LNCaP clone FGC (cell line): ENCODE data around the gene CACNG4.

ENCODE experiments used
- DNase-seq: peaks from one replicate; pipeline ENCODE4 v3.0.0-alpha.2; 2011; ENCODE audit warnings: low read depth
- H3K4me3 ChIP-seq: 2 replicates; pipeline ENCODE4 v1.5.1; 2011; ENCODE audit warnings: mild to moderate bottlenecking, low read depth, low read length, control low read depth
- TF ChIP-seq, protein P1 (sequence below): IDR thresholded peaks from 2 replicates; pipeline ENCODE4 v1.5.1; 2012; ENCODE audit warnings: mild to moderate bottlenecking; ENCODE audit not compliant: control insufficient read depth, insufficient read depth; ENCODE audit errors: extremely low read depth

Gene CACNG4

DNA sequence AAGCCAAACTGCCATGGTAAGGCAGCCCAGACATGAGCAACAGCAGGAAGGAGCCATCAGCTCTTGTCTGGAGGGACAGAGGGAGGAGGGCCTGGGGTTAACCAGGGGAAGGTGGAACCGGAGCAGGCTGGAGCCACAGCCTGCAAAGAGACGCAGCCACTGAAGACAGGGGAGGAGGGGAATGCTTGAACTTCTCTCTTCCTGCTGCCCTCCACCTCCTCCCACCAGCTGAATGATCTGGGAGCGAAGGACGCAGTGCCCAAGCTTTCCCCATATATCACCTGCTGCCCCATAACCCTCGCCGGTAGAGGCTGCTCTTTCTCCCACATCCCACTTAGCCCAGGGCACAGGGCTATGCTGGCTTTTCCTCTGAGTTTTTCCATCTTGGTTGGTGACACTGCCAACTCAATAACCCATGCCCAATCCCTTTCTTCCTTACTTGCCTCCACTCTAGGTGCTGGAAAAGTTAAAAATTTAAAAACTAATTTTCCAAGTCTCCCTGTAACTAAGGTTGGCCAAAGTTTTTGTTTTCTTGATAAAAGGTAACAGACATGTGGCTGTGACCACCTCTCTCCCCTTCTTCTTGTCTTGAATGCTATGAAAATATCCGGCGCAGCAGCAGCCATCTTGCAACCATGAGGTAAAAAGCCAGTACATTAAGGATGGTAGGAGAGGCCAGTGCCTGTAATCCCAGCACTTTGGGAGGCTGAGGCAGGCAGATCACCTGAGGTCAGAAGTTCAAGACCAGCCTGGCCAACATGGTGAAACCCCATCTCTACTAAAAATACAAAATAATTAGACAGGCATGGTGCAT, 21.8 kb upstream of the CACNG4 start:
- no peak for DNase-seq
- no peak overlapping the region for H3K4me3 ChIP-seq
- TF ChIP-seq, protein P1, sequence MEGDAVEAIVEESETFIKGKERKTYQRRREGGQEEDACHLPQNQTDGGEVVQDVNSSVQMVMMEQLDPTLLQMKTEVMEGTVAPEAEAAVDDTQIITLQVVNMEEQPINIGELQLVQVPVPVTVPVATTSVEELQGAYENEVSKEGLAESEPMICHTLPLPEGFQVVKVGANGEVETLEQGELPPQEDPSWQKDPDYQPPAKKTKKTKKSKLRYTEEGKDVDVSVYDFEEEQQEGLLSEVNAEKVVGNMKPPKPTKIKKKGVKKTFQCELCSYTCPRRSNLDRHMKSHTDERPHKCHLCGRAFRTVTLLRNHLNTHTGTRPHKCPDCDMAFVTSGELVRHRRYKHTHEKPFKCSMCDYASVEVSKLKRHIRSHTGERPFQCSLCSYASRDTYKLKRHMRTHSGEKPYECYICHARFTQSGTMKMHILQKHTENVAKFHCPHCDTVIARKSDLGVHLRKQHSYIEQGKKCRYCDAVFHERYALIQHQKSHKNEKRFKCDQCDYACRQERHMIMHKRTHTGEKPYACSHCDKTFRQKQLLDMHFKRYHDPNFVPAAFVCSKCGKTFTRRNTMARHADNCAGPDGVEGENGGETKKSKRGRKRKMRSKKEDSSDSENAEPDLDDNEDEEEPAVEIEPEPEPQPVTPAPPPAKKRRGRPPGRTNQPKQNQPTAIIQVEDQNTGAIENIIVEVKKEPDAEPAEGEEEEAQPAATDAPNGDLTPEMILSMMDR = no peak

DNA sequence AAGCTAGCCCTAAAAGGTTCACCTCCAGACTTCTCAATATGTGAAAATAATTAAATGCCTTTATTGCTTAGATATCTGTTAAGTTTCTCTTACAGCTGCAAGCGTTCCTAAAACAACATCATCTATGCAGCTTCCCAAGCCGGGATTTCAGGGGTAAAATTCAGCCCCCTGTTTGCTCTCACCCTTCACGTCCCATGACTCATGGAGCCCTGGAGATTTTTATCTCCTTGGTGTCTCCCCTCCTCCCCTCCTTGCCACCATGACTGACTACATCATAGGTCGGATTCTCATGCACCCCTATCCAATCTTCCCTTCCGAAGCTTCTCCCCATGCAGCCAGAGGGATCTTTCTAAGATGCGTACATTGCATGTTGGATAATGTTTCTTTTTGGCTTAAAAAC, 21.0 kb upstream of the CACNG4 start:
- no peak for DNase-seq
- TF ChIP-seq, protein P1 = no peak
- H3K4me3 ChIP-seq = no peak overlapping the region

DNA sequence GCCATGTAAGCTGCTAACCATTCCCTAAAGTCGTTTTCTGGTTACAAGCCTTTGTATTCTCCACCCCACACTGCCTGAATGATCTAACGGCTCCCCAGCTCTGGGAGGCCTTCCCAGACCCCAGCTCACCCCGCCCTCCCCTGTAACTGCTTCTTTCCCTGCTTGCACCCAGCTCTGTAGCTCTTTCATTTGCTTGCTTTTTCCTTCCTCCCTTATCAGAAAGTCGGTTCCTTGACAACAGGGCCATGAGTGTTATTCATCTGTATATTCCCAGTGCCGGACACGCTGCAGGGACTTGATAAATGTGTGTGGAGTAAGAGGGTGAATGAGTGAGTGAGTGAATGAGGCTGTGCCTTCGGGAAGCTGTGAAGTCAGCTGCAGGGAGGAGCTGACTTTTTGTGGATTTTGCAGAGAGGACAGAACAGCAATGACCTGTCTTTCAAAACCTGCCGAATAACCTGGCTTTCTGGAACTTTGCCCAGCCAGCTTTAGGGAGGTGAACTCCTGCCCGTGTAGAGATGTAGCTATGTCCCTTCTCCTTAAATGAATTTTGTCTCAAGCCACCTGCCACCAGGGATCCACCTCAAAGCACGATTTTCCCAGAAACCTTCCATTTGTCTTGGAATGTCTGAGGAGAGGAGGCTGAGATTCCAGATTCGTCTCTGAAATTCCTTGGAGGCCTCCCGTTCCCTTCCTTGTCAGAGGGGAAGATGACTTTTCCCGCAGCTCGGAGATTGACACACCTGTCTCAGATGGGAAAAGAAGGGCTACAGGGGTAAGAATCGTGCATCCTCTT, 20.0 kb upstream of the CACNG4 start:
- no peak for DNase-seq
- no peak overlapping the region for H3K4me3 ChIP-seq
- TF ChIP-seq, protein P1 = no peak

DNA sequence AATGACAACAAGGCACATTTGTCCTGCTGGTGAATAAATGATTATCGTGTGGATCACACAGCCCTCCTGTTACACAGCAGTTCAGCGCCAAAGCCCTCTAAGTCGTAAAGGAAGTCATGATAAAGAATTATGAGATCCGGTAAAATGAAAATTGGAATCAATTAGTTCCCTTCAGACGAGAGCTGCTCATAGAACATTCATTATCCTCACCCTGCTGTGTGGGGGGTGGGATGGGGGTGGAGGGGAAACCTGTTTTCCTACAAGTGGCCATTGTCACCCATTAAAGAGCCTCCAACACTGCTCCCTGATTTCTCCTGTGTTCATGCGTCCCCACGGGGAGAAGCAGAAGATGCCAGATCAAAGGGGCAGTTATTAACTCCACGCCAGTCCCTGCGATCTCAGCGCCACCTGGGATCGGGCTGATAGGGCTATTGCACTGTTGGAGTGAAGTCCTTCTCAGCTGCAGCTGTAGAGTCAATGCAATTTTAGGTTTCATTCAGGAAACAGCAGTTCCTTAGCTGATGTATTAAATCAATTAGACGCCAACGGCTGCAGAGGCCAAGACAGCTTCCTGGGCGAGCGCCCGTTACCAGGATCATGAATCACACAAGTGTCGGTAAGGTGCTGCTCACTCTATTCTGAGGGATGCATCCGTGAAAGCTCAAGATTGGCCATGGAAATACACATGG, 19.2 kb upstream of the CACNG4 start:
- DNase-seq = no peak
- TF ChIP-seq, protein P1 = no peak
- no peak overlapping the region for H3K4me3 ChIP-seq

DNA sequence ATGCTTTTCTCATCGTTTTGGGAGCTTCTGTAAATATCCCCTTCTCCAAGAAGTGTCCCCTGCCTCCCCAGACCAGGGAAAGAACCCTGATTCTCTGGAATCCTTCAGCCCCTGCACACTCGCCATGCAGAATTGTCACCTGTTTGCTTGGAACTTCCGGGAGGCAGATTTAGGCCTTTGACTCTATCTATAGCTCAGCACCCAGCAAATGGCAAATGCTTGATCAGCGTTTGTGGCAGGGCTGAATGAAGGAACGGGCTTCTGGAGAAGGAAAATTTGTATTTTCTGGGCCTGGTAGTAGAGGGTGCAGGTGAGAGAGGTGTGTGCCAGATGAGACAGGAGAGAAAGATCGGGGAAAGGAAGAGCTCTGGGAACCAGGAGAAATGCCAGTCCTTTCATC, 18.3 kb upstream of the CACNG4 start:
- no peak overlapping the region for H3K4me3 ChIP-seq
- DNase-seq = no peak
- TF ChIP-seq, protein P1 = no peak

DNA sequence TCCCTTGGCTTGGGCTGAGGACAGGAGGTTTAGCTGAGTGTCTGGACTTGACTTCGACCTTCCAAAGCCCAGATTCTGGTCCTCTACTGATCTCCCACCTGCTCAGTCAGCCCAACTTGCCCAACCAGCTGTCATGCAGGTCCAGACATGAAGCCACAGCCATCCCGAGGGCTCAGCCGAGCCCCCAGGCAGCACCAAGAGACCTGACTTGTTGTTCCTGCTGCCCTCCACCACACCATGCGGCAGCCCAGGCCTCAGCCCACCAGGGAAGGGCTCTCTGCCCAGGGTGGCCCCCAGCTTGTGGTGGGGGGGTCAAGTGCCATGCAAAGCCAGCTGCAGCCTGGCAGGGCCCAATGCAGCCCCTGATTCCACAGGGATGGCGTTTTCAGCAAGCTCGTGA, 17.2 kb upstream of the CACNG4 start:
- TF ChIP-seq, protein P1 = no peak
- DNase-seq = no peak
- no peak overlapping the region for H3K4me3 ChIP-seq
